Adipose tissue (tissue), 3 donors: ENCODE measurements around the gene CEP164. TPM values are rescaled to one million over a fixed set of nuclear protein-coding genes. Genes with fewer than 3 reads are reported as not detected.

ENCODE experiments used
- H3K27ac ChIP-seq: one replicate; pipeline ENCODE4 v1.5.1; 2013; ENCODE audit warnings: low read depth, low read length
- WGBS, 3 donors: extraction: QIAGEN DNeasy Blood & Tissue Kit; methylation state at CpG; one replicate each; pipeline ENCODE4 v1.1.7; 2013; 5-methylcytosine and 5-hydroxymethylcytosine counted together
- polyA plus RNA-seq, 3 donors: library from polyadenylated mRNA; stranded (reverse); fragments of 200-250 nt; gene quantifications; one replicate each; pipeline ENCODE4 v1.2.3, GENCODE V29; 2013
- donor health status: healthy with polysubstance abuse.
- donor health status: Bipolar disorder and iron deficiency.
- donor health status: healthy.

The CEP164 gene
- polyA plus RNA-seq, 3 donors: 8.7 to 18.4 (median 9.2) TPM

- WGBS, 3 donors: 85 to 90% (median 86%) methylated on average over 18 of the region's 18 CpGs
- H3K27ac ChIP-seq: no peak overlapping the region
Measured at GRCh38 chr11:117462183-117462863, 134.7 kb downstream of the CEP164 start.

- H3K27ac ChIP-seq: no peak overlapping the region
- WGBS, 3 donors: 73 to 83% (median 81%) methylated on average over 8 of the region's 8 CpGs
Measured at GRCh38 chr11:117462864-117463247, 135.2 kb downstream of the CEP164 start.

Other genes starting within 250 kb of the CEP164 start
- gene SIK3, start 229.4 kb upstream of the CEP164 start, polyA plus RNA-seq: 10 to 100 TPM in 2 of 3 donors, 1 to 10 TPM in 1; 8.5 to 13.8 (median 11.2) TPM
- gene PAFAH1B2, start 183.6 kb upstream of the CEP164 start, polyA plus RNA-seq: 10 to 100 TPM in 2 of 3 donors, 1 to 10 TPM in 1; 8.1 to 35.5 (median 22.2) TPM
- 10 to 100 TPM; 52.6 to 93.2 (median 54.5) TPM for gene SIDT2, start 149.1 kb upstream of the CEP164 start, polyA plus RNA-seq
- 1,000 to 10,000 TPM in 2 of 3 donors, 100 to 1,000 TPM in 1; 106 to 1,292 (median 1,213) TPM for gene TAGLN, start 128.5 kb upstream of the CEP164 start, polyA plus RNA-seq
- gene PCSK7, start 95.8 kb upstream of the CEP164 start, polyA plus RNA-seq: 10 to 100 TPM; 12.5 to 35.5 (median 20.1) TPM
- gene RNF214, start 95.2 kb upstream of the CEP164 start, polyA plus RNA-seq: 10 to 100 TPM in 2 of 3 donors, 1 to 10 TPM in 1; 9.4 to 17.0 (median 11.5) TPM
- gene BACE1-AS, start 36.5 kb upstream of the CEP164 start, polyA plus RNA-seq: 1 to 10 TPM; 2.3 to 2.9 (median 2.6) TPM
- gene BACE1, start 11.6 kb upstream of the CEP164 start, polyA plus RNA-seq: 10 to 100 TPM; 10.6 to 28.7 (median 12.0) TPM